ENCODE data around the gene NUCKS1. TPM values are rescaled to one million over a fixed set of nuclear protein-coding genes. Genes with fewer than 3 reads are reported as not detected.

Gene NUCKS1
- total and polyA plus RNA-seq, 9 donors = 79.4 to 335 (median 223) TPM

DNA sequence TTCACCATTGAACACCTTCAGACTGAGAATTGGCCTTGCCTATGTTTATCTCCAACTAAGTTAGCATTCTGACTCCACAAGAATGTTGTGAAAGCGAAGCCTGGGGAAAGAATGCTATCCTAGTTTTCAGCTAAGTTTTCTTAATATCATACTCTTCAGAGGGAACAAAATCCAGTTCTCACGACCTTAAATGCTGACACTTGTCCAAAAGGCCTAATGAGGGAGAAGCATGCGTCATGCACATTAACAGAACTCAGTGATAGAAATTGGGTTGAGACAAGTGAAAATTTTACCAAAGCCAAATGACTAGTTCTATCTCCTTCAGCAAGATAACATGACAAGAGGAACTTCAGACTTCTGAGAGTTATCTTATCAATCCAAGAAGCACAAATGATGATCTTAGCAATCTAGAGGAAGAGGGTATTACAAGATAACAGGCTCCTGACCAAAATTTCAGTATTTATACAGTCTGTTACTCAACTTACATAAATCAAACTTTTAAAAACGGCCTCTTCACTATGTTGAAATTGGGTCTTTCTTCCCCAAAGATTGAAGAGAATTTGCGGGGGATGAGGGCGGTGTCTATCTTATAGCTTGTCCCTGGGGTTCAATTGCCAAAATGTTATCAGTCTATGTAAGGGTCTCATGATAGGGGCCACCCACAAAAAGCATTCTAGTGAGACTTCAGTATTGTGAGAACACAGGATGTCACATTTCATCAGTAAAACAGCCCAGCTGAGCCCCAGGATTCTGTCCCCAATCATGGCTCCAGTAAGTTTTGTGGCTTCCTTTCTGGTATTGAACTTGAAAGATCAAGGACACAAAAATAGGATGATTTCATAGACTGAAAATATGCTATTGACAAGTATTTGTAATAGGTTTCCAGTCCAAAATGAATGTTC is 43.1 kb downstream of the NUCKS1 start:
- H3K4me3 ChIP-seq = no peak overlapping the region
- H3K27me3 ChIP-seq = no peaks in the 10 kb centered on the region
- TF ChIP-seq, protein P1, sequence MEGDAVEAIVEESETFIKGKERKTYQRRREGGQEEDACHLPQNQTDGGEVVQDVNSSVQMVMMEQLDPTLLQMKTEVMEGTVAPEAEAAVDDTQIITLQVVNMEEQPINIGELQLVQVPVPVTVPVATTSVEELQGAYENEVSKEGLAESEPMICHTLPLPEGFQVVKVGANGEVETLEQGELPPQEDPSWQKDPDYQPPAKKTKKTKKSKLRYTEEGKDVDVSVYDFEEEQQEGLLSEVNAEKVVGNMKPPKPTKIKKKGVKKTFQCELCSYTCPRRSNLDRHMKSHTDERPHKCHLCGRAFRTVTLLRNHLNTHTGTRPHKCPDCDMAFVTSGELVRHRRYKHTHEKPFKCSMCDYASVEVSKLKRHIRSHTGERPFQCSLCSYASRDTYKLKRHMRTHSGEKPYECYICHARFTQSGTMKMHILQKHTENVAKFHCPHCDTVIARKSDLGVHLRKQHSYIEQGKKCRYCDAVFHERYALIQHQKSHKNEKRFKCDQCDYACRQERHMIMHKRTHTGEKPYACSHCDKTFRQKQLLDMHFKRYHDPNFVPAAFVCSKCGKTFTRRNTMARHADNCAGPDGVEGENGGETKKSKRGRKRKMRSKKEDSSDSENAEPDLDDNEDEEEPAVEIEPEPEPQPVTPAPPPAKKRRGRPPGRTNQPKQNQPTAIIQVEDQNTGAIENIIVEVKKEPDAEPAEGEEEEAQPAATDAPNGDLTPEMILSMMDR (IDR thresholded peaks at IDR 0.05) = no peak
- TF ChIP-seq EP300 (IDR thresholded peaks at IDR 0.05) = no peak
- peak overlapping the region in 1 of 2 donors; percentile 31 for H3K27ac ChIP-seq
- no peaks in the 10 kb centered on the region for H3K9me3 ChIP-seq
- DNase-seq = peak in 1 of 5 donors; percentile 47
- peaks cover 9% of the 10 kb centered on the region for H3K4me1 ChIP-seq (ENCODE audit: insufficient read depth)
- intact Hi-C loops (cut with DNase I) = loop anchor here in 1 of 4 donors (5.0 kb wide), 1 partner anchor 115 kb away; no protein-coding TSS in a partner anchor
- WGBS, 3 donors = 27 to 32% (median 31%) methylated on average over 6 of the region's 6 CpGs
- no peaks in the 10 kb centered on the region for H3K36me3 ChIP-seq

DNA sequence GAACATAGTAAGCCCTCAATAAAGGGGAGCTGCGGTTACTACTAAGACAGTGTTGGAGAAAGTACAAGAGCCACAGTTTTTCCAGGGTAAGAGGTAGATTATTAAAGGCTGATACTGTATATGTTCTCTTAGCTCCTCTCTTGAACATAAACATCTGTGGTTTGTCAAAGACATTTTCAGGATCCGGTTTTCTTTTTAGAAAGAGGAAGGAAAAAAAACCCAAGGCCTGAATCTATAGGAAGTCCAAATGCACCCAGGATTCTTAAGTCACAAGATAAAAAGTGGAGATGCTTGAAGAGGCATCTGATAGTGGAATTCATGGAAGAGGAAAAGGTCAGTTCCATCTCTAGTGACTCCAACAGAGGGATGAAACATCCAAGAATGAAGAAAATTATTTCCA is 45.1 kb downstream of the NUCKS1 start:
- Histone ChIP-seq H3K4me1 (ENCODE audit: insufficient read depth) (peaks cover 8% of the 10 kb centered on the region), H3K4me3 (no peak overlapping the region), H3K36me3 (no peaks in the 10 kb centered on the region), H3K27ac (no peak overlapping the region), H3K27me3 (no peaks in the 10 kb centered on the region), H3K9me3 (no peaks in the 10 kb centered on the region)
- no peak for DNase-seq
- intact Hi-C loops (cut with DNase I) = loop anchor here in 1 of 4 donors (5.0 kb wide), 1 partner anchor 113 kb away; no protein-coding TSS in a partner anchor
- TF ChIP-seq, protein P1 (IDR thresholded peaks at IDR 0.05) = no peak
- TF ChIP-seq POLR2A (IDR thresholded peaks at IDR 0.05) (no peak), EP300 (IDR thresholded peaks at IDR 0.05) (no peak)
- 73 to 81% (median 77%) methylated on average over 2 of the region's 2 CpGs for WGBS, 3 donors

DNA sequence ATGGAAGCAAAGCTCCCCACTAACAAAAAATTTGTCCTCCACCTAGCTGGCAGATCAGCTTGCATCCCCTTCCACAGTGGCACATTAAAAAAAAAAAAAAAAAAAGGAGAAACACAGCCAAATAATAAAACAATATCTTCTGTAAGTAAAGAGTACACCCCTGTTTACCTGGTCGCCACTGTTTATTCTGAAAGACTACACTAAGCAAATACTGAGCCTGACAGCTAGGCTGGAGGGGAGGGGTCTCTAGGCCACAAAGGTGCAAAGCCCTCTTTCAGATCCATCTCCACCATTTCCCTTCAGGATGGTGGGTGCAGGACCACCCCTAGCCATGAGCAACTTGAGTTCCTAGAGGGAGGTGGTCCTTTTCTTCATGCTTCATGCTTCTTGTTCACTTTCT is 46.9 kb downstream of the NUCKS1 start:
- H3K4me3 ChIP-seq = no peak overlapping the region
- H3K27me3 ChIP-seq = no peaks in the 10 kb centered on the region
- 88 to 97% (median 93%) methylated on average over 1 of the region's 1 CpG for WGBS, 3 donors
- TF ChIP-seq, protein P1 (IDR thresholded peaks at IDR 0.05) = no peak
- TF ChIP-seq EP300 (IDR thresholded peaks at IDR 0.05) (no peak), POLR2A (IDR thresholded peaks at IDR 0.05) (no peak)
- H3K9me3 ChIP-seq = no peaks in the 10 kb centered on the region
- peaks cover 2% of the 10 kb centered on the region for H3K4me1 ChIP-seq (ENCODE audit: insufficient read depth)
- no peak overlapping the region for H3K27ac ChIP-seq
- intact Hi-C loops (cut with DNase I) = no loop called here
- DNase-seq = no peak
- no peaks in the 10 kb centered on the region for H3K36me3 ChIP-seq

DNA sequence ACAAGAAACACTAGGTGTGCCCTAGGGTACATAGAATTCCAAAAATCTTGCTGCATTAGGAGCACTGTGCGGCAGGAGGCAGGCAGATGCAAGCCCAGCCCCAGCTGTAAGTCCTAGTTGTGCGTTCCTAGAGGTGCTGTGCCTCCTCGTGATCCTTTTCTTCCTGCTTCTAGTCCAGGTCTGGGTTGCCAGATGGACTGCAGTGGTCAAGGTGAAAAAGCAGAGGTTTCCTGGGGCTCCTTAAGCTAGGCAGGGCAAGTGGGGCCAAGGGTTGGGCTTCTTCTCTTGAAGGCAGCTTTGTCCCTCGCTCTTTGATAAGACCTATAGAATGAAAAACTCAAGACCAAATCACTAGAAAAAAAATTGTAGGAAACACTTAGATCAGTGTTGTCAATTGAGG is 48.1 kb downstream of the NUCKS1 start:
- WGBS, 3 donors = 84 to 85% (median 85%) methylated on average over 4 of the region's 4 CpGs
- Histone ChIP-seq H3K27me3 (no peaks in the 10 kb centered on the region), H3K4me3 (no peak overlapping the region), H3K9me3 (no peaks in the 10 kb centered on the region), H3K4me1 (ENCODE audit: insufficient read depth) (peaks cover 2% of the 10 kb centered on the region), H3K27ac (no peak overlapping the region), H3K36me3 (no peaks in the 10 kb centered on the region)
- no peak for DNase-seq
- TF ChIP-seq, protein P1 (IDR thresholded peaks at IDR 0.05) = no peak
- TF ChIP-seq EP300 (IDR thresholded peaks at IDR 0.05) = no peak
- TF ChIP-seq POLR2A (IDR thresholded peaks at IDR 0.05) = no peak
- intact Hi-C loops (cut with DNase I) = no loop called here

Measured in ovary (tissue), 9 donors.